ENCODE measurements around the gene PHF12. TPM values are rescaled to one million over a fixed set of nuclear protein-coding genes. Genes with fewer than 3 reads are reported as not detected.

The PHF12 gene
- total and polyA plus RNA-seq, 2 of the 13 experiments (the other 11 are each of a cell fraction or from before 2014, with no cell fraction given), result 9.8 to 17.1 TPM

DNA sequence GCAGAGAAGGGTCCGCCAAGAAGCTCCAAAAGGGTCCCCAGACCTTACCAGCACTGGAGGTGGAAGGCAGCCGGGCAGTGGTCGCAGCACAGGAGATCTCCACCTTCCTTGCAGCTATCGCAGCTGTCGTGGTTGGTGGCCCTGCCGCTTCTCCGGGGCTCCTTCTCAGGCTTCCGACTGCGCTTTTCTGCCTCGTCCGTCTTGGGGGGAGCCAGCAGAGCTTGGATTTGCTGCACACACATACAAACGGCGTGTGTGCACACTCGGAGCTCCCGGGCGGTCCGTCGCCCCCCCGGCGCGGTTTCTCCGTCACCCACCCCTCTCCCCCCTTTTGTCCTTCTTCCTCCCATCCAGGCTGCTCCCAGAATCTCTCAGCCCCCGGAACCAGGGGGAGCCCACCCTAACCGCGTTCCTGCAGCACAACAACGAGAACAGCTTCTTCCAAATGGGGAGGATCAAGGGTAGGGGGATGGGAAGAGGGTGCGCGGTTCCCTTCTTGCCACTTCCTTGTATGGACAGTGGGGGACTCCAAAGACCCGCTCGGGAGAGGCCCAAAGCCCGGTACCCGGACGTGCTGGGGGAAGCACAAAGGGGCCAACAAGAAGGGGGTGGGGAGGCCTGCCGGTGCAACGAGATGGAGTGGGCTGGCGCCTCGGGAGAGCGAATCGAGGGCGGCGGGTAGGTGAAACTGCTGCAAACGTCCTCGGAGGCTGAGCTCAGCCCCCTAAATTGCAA is 1.1 kb downstream of the PHF12 start (continued):
- TF ChIP-seq, protein P1, sequence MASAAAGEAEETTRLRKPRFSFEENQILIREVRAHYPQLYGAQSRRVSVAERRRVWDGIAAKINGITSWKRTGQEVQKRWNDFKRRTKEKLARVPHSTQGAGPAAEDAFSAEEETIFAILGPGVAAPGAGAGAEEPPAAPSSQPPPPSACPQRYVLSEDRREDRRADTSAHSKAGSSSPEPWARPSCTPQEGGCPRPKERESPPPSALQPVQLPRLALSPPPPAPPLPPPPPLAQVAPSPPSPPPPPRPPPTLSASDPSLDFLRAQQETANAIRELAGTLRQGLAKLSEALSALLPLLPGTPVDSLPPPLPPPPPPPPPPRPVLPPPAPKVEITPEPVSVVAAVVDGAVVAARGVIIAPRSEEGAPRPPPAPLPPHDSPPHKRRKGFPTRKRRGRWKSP (CRISPR knock-in tag; IDR thresholded peaks at IDR 0.05), result peak; percentile 34
- TF ChIP-seq, protein P2, sequence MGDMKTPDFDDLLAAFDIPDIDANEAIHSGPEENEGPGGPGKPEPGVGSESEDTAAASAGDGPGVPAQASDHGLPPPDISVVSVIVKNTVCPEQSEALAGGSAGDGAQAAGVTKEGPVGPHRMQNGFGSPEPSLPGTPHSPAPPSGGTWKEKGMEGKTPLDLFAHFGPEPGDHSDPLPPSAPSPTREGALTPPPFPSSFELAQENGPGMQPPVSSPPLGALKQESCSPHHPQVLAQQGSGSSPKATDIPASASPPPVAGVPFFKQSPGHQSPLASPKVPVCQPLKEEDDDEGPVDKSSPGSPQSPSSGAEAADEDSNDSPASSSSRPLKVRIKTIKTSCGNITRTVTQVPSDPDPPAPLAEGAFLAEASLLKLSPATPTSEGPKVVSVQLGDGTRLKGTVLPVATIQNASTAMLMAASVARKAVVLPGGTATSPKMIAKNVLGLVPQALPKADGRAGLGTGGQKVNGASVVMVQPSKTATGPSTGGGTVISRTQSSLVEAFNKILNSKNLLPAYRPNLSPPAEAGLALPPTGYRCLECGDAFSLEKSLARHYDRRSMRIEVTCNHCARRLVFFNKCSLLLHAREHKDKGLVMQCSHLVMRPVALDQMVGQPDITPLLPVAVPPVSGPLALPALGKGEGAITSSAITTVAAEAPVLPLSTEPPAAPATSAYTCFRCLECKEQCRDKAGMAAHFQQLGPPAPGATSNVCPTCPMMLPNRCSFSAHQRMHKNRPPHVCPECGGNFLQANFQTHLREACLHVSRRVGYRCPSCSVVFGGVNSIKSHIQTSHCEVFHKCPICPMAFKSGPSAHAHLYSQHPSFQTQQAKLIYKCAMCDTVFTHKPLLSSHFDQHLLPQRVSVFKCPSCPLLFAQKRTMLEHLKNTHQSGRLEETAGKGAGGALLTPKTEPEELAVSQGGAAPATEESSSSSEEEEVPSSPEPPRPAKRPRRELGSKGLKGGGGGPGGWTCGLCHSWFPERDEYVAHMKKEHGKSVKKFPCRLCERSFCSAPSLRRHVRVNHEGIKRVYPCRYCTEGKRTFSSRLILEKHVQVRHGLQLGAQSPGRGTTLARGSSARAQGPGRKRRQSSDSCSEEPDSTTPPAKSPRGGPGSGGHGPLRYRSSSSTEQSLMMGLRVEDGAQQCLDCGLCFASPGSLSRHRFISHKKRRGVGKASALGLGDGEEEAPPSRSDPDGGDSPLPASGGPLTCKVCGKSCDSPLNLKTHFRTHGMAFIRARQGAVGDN (CRISPR knock-in tag; IDR thresholded peaks at IDR 0.05), result peak; percentile 22
- TF ChIP-seq BRD4 (CRISPR knock-in tag; IDR thresholded peaks at IDR 0.05) (no peak), EED (CRISPR knock-in tag; IDR thresholded peaks at IDR 0.05) (0 out of 2 replicates have a peak, but pooled peaks have one; percentile 31), RBM39 (IDR thresholded peaks at IDR 0.05; ENCODE audit: low read depth, low read length, poor library complexity, severe bottlenecking) (no peak), PCBP2 (optimal IDR thresholded peaks at IDR 0.05; ENCODE audit: low read depth, low read length, poor library complexity, severe bottlenecking) (peak; percentile 33), ZNF30 (CRISPR knock-in tag; IDR thresholded peaks at IDR 0.05) (no peak; the same call in 1 of the 2 replicates), ZNF746 (CRISPR knock-in tag; IDR thresholded peaks at IDR 0.05) (0 out of 2 replicates have a peak, but pooled peaks have one; percentile 15), ZNF230 (CRISPR knock-in tag; IDR thresholded peaks at IDR 0.05) (0 out of 2 replicates have a peak, but pooled peaks have one; percentile 33), PHF8 (CRISPR knock-in tag; IDR thresholded peaks at IDR 0.05) (0 out of 2 replicates have a peak, but pooled peaks have one; percentile 1), ERF (CRISPR knock-in tag; IDR thresholded peaks at IDR 0.05) (peak; percentile 30; the same call in 1 of the 2 replicates), ZBTB7B (CRISPR knock-in tag; IDR thresholded peaks at IDR 0.05) (peak; percentile 17; the same call in 1 of the 2 replicates), SRSF1 (optimal IDR thresholded peaks at IDR 0.05; ENCODE audit: low read depth, low read length) (peak; percentile 26), ZSCAN31 (CRISPR knock-in tag; IDR thresholded peaks at IDR 0.05; ENCODE audit: low read depth) (peak; percentile 73; the same call in 1 of the 2 replicates), ZNF543 (CRISPR knock-in tag; IDR thresholded peaks at IDR 0.05) (0 out of 2 replicates have a peak, but pooled peaks have one; percentile 44), PCBP1 (IDR thresholded peaks at IDR 0.05; ENCODE audit: borderline replicate concordance, low read depth, low read length) (peak; percentile 25; the same call in 1 of the 2 replicates)
- TF ChIP-seq, protein P3, sequence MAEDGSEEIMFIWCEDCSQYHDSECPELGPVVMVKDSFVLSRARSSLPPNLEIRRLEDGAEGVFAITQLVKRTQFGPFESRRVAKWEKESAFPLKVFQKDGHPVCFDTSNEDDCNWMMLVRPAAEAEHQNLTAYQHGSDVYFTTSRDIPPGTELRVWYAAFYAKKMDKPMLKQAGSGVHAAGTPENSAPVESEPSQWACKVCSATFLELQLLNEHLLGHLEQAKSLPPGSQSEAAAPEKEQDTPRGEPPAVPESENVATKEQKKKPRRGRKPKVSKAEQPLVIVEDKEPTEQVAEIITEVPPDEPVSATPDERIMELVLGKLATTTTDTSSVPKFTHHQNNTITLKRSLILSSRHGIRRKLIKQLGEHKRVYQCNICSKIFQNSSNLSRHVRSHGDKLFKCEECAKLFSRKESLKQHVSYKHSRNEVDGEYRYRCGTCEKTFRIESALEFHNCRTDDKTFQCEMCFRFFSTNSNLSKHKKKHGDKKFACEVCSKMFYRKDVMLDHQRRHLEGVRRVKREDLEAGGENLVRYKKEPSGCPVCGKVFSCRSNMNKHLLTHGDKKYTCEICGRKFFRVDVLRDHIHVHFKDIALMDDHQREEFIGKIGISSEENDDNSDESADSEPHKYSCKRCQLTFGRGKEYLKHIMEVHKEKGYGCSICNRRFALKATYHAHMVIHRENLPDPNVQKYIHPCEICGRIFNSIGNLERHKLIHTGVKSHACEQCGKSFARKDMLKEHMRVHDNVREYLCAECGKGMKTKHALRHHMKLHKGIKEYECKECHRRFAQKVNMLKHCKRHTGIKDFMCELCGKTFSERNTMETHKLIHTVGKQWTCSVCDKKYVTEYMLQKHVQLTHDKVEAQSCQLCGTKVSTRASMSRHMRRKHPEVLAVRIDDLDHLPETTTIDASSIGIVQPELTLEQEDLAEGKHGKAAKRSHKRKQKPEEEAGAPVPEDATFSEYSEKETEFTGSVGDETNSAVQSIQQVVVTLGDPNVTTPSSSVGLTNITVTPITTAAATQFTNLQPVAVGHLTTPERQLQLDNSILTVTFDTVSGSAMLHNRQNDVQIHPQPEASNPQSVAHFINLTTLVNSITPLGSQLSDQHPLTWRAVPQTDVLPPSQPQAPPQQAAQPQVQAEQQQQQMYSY (CRISPR knock-in tag; IDR thresholded peaks at IDR 0.05), result 0 out of 2 replicates have a peak, but pooled peaks have one; percentile 43
